ENCODE results near the gene COL23A1.
A peak's percentile ranks its signal among the peaks of the same experiment; 100 is the strongest.
"Not testable (repeated sequence)": the region's sequence is repeated elsewhere in the genome, so short reads cannot be mapped to it uniquely, and the experiment has no call there.

COL23A1 gene

DNA sequence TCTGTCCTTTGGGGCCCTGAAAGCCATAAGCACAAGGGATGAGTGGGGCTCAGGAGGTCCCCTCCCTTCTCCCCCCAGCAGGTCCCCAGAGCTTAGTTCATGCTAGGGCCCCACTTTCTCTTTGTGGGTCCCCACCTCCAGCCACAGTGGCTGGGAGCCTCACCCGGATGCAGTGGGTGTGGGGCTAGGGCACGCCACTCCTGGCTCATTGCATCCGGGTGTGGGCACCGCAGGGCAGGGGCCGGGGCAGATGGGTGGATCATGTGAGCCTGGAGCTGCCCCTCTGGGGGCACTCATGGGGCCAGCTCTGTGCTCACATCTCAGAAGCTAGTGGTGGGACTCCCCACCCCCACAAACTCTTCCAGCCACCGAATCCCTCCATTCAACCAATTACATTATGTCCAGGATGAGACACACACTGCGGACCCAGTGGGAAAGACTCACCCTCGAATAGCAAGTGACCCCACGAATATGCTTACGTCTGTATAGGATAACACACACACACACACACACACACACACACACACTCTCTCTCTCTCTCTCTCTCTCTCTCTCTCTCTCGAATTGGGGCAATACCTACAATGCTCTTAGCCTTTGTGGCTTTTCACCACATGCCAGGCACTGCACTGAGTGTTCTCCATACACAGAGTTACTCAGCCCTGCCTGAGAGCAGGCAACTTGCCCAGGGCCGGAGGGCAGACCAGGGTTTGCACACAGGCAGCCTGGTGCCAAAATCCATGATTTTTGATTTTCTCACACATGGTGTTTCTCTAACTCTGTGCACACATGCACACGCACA, 340.8 kb downstream of the COL23A1 start:
- no peak for DNase-seq

DNA sequence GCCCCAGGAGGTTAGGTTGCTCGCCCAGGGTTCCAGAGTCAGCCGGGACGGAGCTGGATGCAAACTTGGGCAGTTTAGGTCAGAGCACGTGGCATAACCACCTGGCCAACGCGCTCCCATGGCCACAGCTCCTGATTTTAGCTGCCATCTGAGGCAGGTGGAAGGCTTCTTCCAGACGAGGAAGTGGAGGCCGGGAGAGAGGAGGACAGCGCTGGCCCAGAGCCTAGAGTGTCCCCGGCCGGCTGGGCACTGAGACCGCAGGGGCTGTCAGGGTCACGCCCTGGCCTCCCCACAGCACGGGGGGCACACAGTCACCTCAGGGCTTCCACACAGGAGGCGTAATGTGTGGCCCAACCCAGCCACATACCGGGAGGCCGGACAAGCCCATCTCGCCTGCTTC, 341.4 kb downstream of the COL23A1 start:
- no peak for DNase-seq

DNA sequence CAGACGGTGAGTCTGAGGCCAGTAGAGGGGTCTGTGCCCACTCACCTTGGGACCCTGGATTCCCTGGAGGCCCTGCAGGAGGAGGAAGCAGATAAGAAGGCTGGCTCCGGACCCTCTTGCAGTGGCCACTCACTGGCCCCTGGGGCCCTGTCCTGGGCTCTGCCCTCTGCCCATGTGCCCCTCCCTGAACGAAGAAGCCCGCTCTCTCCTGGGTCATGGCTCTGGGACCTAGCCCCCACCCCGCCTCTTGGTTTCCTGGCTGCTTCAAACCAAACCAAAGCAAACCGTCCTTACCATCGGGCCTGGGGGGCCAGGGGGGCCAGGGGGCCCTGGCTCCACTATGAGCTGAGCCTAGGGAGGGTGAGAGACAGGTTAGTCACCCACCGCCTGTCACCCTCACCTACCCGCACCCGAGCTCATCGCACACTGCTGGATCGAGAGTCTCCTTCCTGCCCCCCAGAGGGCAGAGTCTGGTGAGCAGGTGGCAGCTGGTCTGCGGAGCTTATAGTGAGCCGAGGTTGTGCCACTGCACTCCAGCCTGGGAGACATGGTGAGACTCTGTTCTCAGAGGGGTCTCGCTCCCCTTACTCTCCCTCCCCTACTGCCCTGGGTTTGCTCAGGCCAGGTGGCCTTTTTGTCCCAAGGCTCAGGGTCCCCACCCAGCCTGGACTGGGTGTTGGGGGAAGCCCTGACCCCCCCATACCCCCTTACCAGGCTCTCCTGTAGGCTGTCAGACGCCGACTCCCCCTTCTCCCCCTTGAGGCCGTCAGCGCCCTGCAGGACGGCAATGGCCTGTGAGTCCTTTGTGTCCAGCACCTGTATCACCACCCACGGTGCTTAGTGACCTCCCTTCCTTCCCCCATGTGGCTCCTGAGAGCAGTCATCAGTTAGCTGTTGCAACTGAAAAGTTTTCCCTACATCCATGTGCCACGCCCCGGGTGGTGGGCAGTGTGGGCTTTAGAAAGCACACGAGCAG, 342.4 kb downstream of the COL23A1 start:
- DNase-seq = no peak

DNA sequence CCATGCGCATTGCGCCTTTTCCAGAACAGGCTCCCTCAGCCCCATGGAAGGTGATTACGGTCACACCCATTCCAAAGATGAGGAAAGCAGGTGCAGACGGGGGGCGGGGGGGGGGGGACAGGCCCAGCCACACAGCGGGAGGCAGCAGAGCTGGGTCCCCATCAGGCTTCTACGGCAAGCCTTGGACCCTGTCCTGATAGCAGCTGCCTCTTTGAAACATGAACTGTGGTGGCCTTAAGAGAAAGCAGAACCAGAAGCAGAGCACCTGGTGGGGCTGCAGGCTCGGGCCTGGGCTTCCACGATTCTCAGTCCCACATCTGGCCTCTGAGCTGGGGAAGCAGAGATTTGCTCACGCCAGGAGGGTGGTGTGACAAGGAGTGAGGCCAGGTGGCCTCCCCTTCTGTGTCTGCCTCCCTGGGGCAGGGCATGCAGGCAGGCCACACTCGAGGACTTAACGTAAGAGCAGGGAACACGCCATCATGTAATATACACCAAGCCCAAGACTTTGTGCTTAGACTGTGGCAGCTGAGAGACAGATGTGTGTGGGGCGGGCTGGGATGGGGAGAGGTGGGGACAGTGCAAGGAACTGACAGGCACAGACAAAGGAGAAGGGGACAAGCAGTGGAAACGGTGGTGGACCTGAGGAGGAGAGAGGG, 343.4 kb downstream of the COL23A1 start:
- DNase-seq = no peak

DNA sequence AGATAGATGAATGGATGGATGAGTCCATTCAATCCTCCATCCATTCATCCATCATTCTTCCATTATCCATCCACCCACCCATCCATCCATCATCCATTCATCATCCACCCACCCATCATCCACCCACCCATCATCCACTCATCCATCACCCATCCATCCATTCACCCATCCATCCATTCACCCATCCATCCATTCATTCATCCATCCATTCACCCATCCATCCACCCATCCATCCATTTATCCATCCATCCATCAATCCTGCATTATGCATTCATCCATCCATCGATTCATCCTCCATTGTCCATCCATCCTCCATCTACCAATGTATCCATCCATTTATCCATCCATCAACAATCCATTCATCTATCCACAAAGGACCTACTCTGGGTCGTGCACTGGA, 344.8 kb downstream of the COL23A1 start:
- DNase-seq = no peak

DNA sequence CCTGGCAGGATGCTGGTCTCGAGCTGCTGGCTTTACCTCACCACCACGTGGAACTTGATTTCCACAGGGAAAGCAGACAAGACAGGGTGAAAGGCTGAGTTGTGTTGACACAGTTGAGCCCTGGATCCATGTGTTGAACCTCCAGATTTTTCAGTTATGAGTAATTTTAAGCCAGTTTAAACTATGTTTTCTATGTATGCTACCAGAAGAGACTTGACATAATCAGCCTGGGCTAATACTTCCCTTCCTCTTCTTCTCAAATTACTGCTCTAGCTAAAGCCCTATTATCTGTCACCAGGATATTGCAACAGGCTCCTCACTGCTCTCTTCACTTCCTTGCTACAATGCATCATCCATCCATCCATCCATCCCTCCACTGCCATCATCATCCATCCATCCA, 345.6 kb downstream of the COL23A1 start:
- no peak for DNase-seq

DNA sequence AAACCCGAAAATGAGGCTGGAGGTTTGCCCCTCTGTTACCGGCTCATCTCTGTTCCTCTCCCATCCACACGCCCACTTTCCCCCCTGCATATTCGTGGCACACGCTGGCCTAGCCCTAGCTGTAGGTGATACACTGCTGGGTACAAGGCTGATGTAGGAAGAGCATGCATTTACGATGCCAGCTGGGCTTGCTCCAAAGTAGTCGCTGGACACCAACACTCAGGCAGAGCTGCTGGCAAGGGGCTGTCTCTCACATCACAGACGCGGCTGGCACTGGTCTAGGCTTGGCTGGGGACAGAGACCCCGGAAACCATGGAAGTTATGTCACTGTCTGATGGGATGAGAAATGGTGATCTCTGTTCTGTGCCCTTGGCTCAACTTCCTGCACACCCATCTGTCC, 347.8 kb downstream of the COL23A1 start:
- no peak for DNase-seq

DNA sequence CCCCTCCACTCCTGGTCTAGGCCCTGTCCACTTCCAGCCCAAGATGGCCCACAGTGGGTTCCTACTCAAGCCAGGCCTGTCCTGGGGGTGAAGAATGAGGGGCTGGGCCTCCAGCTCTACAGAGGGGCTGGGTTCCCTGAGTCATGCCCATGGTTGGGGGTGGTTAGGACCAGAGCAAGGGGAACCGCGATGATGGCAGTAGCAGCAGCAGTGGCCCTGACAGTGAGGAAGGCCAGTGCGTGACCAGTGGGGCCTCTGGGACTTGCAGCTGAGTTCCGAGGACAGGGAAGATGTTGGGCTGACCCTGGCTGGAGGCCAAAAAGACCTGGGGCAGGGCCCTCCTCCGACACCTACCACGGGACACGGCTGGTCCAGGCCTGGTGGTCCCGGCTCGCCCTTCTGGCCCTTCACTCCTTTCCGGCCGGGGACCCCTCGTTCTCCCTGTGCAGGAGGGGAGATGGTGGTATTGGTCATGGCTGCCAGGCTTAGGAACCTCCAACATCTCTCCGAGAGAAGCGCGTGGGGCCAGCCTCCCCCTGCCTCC, 348.4 kb downstream of the COL23A1 start:
- no peak for DNase-seq

DNA sequence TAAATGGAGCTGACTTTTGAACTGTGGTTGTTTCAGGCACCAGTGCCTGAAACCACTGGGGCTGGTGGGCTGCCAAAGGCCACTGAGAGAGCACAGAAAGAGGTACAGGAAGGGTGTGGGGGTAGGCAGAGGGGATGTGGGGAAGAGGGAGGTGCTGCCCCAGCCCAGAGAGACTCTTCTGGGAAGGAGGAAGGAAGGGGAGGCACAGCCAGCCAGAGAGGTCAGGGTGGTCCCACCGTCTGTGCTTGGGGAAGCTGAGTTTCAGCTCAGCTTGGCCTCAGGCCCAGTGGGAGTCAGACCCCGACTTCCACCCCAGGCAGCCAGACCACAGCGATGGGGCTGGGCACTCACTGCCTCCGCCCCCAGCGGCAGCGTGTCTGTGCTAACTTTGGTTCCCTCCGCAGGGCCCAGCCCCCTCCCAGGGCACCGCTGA, 348.9 kb downstream of the COL23A1 start:
- DNase-seq = no peak

DNA sequence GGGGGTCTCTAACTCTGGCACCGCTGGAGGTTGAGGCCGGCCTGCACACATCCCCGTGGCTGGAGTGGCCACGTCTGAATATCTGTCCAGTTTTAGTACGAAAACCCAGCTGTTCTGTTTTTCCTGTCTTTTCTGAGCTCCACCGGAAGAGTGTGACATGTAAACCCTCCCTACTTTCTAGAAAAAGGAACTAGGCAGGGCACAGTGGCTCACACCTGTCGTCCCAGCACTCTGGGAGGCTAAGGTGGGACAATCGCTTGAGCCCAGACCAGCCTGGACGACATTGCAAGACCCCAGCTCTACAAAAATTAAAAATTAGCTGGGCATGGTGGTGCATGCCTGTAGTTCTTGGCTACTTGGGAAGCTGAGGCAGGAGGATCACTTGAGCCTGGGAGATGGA, 349.4 kb downstream of the COL23A1 start:
- no peak for DNase-seq

DNA sequence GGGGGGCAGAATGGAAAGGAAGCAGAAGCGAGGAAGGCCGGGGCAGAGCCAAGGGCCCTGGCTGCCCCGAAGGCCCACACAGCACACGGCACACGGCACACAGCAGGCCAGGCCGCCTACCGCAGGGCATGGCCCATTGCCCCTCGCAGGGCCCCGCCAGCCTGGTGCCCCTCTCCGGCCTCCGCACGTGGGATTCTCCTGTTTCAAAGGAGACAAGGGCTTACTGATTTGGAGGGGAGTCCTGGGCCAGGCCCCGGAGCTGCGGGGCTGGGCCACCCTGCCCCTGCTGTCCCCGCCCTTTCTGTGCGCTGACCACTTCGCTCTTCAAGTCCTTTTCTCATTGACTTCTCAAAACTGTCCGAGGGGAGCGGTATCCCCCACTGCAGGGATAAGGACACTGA, 349.9 kb downstream of the COL23A1 start:
- no peak for DNase-seq

DNA sequence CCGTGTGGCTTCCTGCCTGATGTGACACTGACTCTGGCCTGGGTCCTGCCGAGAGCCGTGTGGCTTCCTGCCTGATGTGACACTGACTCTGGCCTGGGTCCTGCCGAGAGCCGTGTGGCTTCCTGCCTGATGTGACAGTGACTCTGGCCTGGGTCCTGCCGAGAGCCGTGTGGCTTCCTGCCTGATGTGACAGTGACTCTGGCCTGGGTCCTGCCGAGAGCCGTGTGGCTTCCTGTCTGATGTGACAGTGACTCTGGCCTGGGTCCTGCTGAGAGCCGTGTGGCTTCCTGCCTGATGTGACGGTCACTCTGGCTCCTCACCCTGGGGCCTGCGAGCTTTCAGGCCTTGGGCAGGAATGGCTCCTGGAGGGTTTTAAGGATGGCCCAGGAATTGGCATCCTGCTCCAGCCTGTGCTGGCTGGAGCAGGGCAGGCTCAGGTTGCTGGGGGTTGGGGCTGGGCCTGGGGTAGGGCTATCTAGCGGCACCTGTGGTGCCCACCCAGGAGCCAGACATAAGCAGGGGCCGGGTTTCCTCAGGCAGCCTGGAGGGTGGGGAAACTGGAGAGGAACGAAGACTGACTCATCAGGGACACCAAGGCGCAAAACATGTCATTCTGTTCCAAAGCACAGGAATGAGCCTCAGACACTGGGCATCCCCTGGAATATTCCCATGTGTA, 350.4 kb downstream of the COL23A1 start:
- not testable (repeated sequence) for DNase-seq

DNA sequence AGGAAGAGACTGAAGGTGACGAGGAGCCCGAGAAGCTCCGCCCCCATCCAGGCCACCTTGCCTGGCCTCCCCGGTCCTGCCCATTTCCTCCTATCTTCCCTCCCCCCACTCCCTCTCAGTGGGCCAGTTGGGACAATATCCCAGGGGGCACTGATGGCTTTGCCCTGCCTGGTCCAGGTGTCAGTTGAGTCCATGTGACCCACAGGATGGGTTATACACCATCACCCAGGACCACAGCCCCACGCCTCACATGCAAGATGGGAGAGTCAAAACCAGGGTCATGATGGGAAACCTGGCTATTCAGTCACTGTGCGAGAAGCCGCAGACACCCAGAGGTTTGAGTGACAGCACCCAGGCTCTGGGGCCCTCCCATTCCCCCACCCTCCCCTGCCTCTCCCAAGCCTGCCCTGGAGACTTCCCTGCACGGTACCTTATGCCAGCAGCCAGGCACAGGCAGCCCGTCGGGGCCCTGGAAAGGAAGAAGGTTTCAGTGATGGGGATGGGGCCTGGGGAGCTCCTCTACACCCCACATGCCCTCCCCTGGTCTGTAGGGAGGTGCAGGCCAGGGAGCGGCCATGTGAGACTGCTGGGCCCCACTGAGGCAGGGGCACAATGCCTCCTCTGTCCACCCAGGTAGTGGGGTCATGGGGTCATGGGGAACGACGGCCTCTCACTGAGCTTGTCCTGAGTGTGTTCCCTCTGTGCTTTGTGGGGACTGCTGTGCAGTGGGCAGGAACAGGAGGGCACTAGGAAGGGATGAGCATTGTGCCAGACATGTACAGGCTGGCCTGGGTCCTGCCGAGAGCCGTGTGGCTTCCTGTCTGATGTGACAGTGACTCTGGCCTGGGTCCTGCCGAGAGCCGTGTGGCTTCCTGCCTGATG, 351.2 kb downstream of the COL23A1 start:
- DNase-seq = no peak

DNA sequence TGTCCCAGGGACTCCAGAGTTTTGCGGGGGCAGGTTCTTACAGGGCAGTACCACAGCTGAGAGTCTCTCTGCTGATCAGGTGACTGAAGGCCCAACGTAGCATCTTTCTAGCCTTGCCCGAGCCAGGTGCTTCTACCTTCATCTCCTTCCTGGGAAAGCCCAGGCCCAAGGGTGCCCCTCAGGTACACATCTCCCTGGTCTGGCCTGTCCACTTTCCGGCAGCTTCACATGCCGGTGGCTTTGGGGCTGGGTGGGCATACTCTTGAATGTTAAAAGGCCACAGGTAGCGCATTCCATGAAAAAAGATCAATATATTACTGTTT, 351.9 kb downstream of the COL23A1 start:
- no peak for DNase-seq

DNA sequence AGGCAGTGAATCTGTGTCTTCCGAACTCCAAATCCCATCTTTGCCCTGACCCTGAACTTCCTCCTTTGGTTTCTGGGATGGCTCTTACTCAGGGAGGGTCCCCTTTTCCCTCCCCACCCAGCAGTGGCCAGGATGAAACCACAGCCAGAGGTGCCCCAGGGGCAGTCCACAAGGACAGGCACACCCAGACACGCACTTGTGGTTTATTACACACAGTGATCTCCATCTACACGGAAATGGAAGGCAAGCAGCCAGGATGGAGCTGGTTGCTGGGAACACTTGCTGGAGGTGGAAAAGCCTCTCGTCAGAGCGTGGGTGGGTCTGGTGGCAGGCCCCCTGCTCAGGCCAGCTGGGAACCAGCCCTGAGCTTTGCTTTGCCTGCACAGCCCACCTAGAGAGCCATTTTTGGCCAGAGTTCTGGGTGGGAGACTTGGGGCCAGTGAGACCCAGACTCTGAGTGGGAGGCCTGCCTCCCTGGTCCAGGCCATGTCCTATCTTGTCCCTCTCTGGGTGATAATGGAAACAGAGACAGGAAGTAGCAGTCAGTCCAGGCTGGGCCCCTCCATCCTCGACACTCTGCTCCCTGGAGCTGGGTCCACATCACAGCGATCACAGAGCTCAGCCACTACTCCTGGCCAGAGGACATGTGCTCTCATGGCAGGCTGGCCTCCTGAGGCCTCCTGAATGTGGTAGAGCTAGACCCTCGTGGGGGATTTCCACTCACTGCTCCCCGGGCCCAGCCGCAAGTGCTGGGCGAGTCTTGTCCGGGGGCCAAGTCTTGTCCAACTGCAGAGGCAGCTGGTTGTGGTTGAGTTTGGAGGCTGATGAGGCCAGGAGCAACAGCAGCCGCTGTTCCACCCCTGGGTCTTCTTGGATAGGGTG, 352.5 kb downstream of the COL23A1 start:
- no peak for DNase-seq

DNA sequence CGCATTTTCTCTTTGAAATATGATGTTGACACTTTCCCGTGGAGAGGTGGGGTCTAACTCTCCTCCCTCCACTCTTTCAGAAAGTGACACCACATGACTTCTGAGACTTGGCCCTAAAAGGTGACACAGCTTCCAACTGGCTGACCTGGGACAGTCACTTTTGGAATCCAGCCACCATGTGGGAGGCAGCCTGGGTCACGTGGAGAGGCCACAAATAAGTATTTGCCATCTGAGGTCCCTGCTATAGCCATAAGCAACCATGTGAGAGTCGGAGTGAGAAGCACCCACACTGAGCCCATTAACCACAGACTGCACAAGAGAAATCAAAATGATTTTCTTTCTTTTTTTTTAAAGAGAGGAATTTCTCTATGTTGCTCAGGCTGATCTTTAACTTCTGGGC, 353.5 kb downstream of the COL23A1 start:
- no peak for DNase-seq

DNA sequence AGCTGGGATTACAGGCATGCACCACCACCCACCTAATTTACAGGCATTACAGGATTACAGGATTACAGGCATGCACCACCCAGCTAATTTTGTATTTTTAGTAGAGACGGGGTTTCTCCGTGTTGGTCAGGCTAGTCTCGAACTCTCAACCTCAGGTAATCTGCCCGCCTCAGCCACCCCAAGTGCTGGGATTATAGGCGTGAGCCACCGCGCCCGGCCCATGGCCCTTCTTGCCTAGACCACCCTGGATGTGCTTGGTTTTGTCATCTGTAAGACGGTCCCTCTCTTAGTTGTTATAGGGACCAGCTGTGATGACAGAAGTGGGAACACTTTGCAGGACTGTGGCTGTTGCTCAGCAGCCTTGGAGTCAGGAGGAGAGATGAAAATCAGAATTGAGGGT, 354.1 kb downstream of the COL23A1 start:
- no peak for DNase-seq

DNA sequence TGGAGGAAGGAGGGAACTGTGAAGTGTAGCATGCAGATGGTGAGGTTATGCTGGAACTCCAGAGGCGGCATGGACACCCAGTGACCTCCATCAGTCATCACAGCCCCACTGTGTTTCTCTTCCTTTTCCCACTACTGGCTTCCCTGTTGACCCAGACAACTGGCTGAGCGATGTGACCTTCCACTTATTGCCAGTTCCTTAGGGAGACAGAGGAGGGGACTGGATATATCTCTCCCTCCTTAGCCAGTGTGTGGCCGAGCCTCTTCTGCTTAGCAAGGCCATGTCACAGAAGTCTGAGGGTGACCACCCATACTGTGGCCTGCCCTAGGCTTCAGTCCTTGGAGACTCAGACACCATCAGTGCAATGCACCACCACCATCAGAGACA, 354.6 kb downstream of the COL23A1 start:
- no peak for DNase-seq

DNA sequence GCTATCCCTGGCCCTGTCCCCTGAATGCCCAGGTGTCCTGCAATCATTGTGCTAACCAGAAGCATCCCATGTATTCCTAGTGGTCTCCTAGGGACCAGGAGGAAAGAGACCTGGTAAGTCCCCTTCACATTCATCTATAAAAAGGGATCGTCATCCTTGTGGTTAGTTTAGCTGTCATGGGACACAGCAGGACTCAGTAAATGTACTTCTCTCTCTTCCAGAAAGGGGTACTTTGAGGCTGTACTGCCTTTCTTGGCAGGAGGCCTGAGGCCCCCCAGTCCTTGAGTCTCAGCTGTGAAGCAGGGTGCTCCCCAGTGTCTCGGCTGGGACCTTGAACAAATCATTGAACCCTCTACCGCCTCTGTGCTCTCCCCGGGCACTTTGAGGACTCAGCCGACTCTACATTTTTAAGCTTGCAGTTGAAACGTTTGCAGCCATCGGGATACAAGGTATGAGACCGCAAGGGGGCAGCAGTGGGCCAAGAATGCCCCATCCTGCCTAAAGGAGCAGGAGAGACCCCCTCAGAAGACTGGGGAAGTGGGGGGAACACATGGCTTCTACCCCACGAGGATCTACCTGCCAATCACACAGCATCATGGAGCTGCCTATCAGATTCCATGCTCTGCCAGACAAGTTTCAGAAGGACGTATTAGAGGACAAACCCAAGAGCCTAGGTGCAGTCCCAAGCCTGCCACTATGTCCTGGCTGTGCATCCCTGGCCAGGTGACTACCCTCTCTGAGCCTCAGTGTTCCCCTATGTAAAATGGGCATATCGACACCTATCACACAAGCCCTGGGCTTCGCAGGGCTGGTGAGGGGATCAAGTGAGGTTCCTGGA, 355.2 kb downstream of the COL23A1 start:
- peak; percentile 33 to 77 for DNase-seq
